ENCODE measurements around the gene GPR157. TPM values are rescaled to one million over a fixed set of nuclear protein-coding genes. Genes with fewer than 3 reads are reported as not detected.

Gene GPR157
- total and polyA plus RNA-seq, 2 experiments from 2014 or later, result 0.81 to 3.9 TPM

DNA sequence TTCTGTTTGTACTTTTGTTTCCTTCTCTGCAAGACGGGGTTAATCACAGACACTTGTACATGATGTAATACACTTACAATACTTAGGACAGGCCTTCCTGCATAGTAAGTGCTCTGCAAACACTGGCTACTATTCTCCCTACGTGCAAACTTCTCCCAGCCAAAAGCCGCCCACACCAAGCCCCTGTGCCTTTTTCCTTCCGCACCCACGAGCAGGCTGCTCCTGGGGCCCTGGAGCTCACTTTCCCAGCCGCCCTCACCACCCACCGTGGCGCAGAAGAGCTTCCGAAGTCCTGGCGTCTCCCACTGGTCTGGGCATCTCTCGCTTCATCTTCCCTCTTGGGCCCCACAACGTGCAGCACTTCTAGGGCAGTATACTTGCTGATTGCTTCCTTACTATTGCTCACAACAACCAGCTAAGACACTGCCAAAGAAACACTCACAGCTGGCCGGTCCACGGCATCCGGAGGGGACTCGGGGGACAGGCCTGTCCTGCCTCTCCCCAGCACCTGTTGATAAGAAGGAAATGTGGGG lies 22.5 kb upstream of the GPR157 start:
- no peak for TF ChIP-seq NANOG (IDR thresholded peaks at IDR 0.05; ENCODE audit: borderline replicate concordance)
- no peak for TF ChIP-seq POLR2AphosphoS5 (IDR thresholded peaks at IDR 0.05; ENCODE audit: low read depth)
- TF ChIP-seq EZH2 (IDR thresholded peaks at IDR 0.05; ENCODE audit: low read depth, unreplicated experiment), result no peak
- no peak for TF ChIP-seq EZH2phosphoT487 (IDR thresholded peaks at IDR 0.05; ENCODE audit: unreplicated experiment)
- TF ChIP-seq JUNB (IDR thresholded peaks at IDR 0.05; ENCODE audit: unreplicated experiment), result no peak
- TF ChIP-seq, protein P1, sequence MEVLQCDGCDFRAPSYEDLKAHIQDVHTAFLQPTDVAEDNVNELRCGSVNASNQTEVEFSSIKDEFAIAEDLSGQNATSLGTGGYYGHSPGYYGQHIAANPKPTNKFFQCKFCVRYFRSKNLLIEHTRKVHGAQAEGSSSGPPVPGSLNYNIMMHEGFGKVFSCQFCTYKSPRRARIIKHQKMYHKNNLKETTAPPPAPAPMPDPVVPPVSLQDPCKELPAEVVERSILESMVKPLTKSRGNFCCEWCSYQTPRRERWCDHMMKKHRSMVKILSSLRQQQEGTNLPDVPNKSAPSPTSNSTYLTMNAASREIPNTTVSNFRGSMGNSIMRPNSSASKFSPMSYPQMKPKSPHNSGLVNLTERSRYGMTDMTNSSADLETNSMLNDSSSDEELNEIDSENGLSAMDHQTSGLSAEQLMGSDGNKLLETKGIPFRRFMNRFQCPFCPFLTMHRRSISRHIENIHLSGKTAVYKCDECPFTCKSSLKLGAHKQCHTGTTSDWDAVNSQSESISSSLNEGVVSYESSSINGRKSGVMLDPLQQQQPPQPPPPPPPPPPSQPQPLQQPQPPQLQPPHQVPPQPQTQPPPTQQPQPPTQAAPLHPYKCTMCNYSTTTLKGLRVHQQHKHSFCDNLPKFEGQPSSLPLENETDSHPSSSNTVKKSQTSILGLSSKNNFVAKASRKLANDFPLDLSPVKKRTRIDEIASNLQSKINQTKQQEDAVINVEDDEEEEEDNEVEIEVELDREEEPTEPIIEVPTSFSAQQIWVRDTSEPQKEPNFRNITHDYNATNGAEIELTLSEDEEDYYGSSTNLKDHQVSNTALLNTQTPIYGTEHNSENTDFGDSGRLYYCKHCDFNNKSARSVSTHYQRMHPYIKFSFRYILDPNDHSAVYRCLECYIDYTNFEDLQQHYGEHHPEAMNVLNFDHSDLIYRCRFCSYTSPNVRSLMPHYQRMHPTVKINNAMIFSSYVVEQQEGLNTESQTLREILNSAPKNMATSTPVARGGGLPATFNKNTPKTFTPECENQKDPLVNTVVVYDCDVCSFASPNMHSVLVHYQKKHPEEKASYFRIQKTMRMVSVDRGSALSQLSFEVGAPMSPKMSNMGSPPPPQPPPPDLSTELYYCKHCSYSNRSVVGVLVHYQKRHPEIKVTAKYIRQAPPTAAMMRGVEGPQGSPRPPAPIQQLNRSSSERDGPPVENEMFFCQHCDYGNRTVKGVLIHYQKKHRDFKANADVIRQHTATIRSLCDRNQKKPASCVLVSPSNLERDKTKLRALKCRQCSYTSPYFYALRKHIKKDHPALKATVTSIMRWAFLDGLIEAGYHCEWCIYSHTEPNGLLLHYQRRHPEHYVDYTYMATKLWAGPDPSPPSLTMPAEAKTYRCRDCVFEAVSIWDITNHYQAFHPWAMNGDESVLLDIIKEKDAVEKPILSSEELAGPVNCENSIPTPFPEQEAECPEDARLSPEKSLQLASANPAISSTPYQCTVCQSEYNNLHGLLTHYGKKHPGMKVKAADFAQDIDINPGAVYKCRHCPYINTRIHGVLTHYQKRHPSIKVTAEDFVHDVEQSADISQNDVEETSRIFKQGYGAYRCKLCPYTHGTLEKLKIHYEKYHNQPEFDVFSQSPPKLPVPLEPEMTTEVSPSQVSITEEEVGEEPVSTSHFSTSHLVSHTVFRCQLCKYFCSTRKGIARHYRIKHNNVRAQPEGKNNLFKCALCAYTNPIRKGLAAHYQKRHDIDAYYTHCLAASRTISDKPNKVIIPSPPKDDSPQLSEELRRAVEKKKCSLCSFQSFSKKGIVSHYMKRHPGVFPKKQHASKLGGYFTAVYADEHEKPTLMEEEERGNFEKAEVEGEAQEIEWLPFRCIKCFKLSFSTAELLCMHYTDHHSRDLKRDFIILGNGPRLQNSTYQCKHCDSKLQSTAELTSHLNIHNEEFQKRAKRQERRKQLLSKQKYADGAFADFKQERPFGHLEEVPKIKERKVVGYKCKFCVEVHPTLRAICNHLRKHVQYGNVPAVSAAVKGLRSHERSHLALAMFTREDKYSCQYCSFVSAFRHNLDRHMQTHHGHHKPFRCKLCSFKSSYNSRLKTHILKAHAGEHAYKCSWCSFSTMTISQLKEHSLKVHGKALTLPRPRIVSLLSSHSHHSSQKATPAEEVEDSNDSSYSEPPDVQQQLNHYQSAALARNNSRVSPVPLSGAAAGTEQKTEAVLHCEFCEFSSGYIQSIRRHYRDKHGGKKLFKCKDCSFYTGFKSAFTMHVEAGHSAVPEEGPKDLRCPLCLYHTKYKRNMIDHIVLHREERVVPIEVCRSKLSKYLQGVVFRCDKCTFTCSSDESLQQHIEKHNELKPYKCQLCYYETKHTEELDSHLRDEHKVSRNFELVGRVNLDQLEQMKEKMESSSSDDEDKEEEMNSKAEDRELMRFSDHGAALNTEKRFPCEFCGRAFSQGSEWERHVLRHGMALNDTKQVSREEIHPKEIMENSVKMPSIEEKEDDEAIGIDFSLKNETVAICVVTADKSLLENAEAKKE (CRISPR knock-in tag; IDR thresholded peaks at IDR 0.05), result no peak
- TF ChIP-seq STAT1 (IDR thresholded peaks at IDR 0.05; ENCODE audit: unreplicated experiment), result no peak
- no peak for TF ChIP-seq CREB1 (CRISPR knock-in tag; IDR thresholded peaks at IDR 0.05; ENCODE audit: low read depth)
- TF ChIP-seq, protein P2, sequence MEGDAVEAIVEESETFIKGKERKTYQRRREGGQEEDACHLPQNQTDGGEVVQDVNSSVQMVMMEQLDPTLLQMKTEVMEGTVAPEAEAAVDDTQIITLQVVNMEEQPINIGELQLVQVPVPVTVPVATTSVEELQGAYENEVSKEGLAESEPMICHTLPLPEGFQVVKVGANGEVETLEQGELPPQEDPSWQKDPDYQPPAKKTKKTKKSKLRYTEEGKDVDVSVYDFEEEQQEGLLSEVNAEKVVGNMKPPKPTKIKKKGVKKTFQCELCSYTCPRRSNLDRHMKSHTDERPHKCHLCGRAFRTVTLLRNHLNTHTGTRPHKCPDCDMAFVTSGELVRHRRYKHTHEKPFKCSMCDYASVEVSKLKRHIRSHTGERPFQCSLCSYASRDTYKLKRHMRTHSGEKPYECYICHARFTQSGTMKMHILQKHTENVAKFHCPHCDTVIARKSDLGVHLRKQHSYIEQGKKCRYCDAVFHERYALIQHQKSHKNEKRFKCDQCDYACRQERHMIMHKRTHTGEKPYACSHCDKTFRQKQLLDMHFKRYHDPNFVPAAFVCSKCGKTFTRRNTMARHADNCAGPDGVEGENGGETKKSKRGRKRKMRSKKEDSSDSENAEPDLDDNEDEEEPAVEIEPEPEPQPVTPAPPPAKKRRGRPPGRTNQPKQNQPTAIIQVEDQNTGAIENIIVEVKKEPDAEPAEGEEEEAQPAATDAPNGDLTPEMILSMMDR (conservative IDR thresholded peaks at IDR 0.05; ENCODE audit: low read depth in 2 of 2), result no peak
- no peak for TF ChIP-seq ZNF331 (CRISPR knock-in tag; IDR thresholded peaks at IDR 0.05; ENCODE audit: low read depth)
- TF ChIP-seq ZNF114 (CRISPR knock-in tag; IDR thresholded peaks at IDR 0.05), result no peak
- TF ChIP-seq, protein P3, sequence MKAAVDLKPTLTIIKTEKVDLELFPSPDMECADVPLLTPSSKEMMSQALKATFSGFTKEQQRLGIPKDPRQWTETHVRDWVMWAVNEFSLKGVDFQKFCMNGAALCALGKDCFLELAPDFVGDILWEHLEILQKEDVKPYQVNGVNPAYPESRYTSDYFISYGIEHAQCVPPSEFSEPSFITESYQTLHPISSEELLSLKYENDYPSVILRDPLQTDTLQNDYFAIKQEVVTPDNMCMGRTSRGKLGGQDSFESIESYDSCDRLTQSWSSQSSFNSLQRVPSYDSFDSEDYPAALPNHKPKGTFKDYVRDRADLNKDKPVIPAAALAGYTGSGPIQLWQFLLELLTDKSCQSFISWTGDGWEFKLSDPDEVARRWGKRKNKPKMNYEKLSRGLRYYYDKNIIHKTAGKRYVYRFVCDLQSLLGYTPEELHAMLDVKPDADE (IDR thresholded peaks at IDR 0.05), result no peak
- TF ChIP-seq, protein P4, sequence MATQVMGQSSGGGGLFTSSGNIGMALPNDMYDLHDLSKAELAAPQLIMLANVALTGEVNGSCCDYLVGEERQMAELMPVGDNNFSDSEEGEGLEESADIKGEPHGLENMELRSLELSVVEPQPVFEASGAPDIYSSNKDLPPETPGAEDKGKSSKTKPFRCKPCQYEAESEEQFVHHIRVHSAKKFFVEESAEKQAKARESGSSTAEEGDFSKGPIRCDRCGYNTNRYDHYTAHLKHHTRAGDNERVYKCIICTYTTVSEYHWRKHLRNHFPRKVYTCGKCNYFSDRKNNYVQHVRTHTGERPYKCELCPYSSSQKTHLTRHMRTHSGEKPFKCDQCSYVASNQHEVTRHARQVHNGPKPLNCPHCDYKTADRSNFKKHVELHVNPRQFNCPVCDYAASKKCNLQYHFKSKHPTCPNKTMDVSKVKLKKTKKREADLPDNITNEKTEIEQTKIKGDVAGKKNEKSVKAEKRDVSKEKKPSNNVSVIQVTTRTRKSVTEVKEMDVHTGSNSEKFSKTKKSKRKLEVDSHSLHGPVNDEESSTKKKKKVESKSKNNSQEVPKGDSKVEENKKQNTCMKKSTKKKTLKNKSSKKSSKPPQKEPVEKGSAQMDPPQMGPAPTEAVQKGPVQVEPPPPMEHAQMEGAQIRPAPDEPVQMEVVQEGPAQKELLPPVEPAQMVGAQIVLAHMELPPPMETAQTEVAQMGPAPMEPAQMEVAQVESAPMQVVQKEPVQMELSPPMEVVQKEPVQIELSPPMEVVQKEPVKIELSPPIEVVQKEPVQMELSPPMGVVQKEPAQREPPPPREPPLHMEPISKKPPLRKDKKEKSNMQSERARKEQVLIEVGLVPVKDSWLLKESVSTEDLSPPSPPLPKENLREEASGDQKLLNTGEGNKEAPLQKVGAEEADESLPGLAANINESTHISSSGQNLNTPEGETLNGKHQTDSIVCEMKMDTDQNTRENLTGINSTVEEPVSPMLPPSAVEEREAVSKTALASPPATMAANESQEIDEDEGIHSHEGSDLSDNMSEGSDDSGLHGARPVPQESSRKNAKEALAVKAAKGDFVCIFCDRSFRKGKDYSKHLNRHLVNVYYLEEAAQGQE (IDR thresholded peaks at IDR 0.05; ENCODE audit: unreplicated experiment), result no peak
- ATAC-seq (no peak), DNase-seq (ENCODE audit: low spot score) (no peak)
- Histone ChIP-seq H2AFZ (no peak overlapping the region), H3K27ac (ENCODE audit: low read depth) (no peak overlapping the region), H3K9me2 (ENCODE audit: insufficient read depth) (no peaks in the 10 kb centered on the region), H3K4me1 (ENCODE audit: insufficient read depth) (no peaks in the 10 kb centered on the region), H3F3A (replicated peaks; ENCODE audit: low read depth) (no peaks in the 10 kb centered on the region), H3K4me3 (no peak overlapping the region), H3K36me3 (ENCODE audit: insufficient read depth) (peaks cover 6% of the 10 kb centered on the region; the same call in 1 of the 2 replicates), H3K79me2 (replicated peaks; ENCODE audit: insufficient read depth) (peaks cover 28% of the 10 kb centered on the region), H4K20me1 (replicated peaks; ENCODE audit: insufficient read depth) (peaks cover 7% of the 10 kb centered on the region), H3K27me3 (ENCODE audit: insufficient read depth) (no peaks in the 10 kb centered on the region), H3K4me2 (no peak overlapping the region)
- Mint-ChIP-seq H3K4me3 (no peak overlapping the region), H3K36me3 (ENCODE audit: low read depth) (peaks cover 30% of the 10 kb centered on the region; the same call in 2 of the 3 replicates), H3K27me3 (ENCODE audit: insufficient read depth, low read depth, poor library complexity) (peaks cover 2% of the 10 kb centered on the region), H3K27ac (no peak overlapping the region), H3K4me1 (peaks cover under 1% of the 10 kb centered on the region; the same call in 1 of the 3 replicates), H3K9me3 (no peaks in the 10 kb centered on the region)
